H9 (cell line): ENCODE results near the gene CFAP90. TPM values are rescaled to one million over a fixed set of nuclear protein-coding genes. Genes with fewer than 3 reads are reported as not detected.

Source experiments
- DNase-seq: peaks from one replicate; pipeline ENCODE4 v3.0.0-alpha.2; 2017
- H2AFZ ChIP-seq: one replicate; pipeline ENCODE4 v1.6.1; 2013; ENCODE audit warnings: mild to moderate bottlenecking, low read length, control low read depth, moderate library complexity
- H2AK5ac ChIP-seq: 2 replicates; pipeline ENCODE4 v1.6.1; 2013; ENCODE audit warnings: low read length, control low read depth, mixed read lengths; ENCODE audit not compliant: insufficient read length
- H2BK120ac ChIP-seq: one replicate; pipeline ENCODE4 v1.6.1; 2013; ENCODE audit warnings: low read depth, mild to moderate bottlenecking, low read length, control low read depth, inconsistent platforms; ENCODE audit not compliant: poor library complexity, severe bottlenecking
- H2BK12ac ChIP-seq: 2 replicates; pipeline ENCODE4 v1.6.1; 2013; ENCODE audit warnings: low read length, control low read depth, mixed read lengths, low read depth; ENCODE audit not compliant: insufficient read length
- H2BK15ac ChIP-seq: 2 replicates; pipeline ENCODE4 v1.6.1; 2013; ENCODE audit warnings: low read depth, low read length, control low read depth
- H2BK20ac ChIP-seq: one replicate; pipeline ENCODE4 v1.6.1; 2013; ENCODE audit warnings: low read depth, mild to moderate bottlenecking, low read length, control low read depth, inconsistent platforms; ENCODE audit not compliant: poor library complexity, severe bottlenecking
- H2BK5ac ChIP-seq: 2 replicates; pipeline ENCODE4 v1.6.1; 2013; ENCODE audit warnings: low read length, control low read depth, mixed read lengths; ENCODE audit not compliant: insufficient read length
- H3K14ac ChIP-seq: 2 replicates; pipeline ENCODE4 v1.6.1; 2013; ENCODE audit warnings: low read length, control low read depth; ENCODE audit not compliant: insufficient read depth
- H3K18ac ChIP-seq: 2 replicates; pipeline ENCODE4 v1.6.1; 2013; ENCODE audit warnings: low read depth, mild to moderate bottlenecking, mixed read lengths, low read length, control low read depth; ENCODE audit not compliant: insufficient read length
- H3K23ac ChIP-seq: 2 replicates; pipeline ENCODE4 v1.6.1; 2013; ENCODE audit warnings: low read length, control low read depth, mixed read lengths, low read depth; ENCODE audit not compliant: insufficient read length
- H3K23me2 ChIP-seq: 2 replicates; pipeline ENCODE4 v1.6.1; 2013; ENCODE audit warnings: low read depth, mild to moderate bottlenecking, mixed read lengths, low read length, control low read depth; ENCODE audit not compliant: insufficient read length, poor library complexity, severe bottlenecking
- H3K27ac ChIP-seq: 2 replicates; pipeline ENCODE4 v1.5.1; 2013; ENCODE audit warnings: low read length, control low read depth, mixed read lengths, low read depth; ENCODE audit not compliant: insufficient read length
- H3K27me3 ChIP-seq: 2 replicates; pipeline ENCODE4 v1.6.1; 2013; ENCODE audit warnings: low read length, control low read depth, inconsistent platforms; ENCODE audit not compliant: insufficient read depth
- H3K4ac ChIP-seq: 2 replicates; pipeline ENCODE4 v1.6.1; 2013; ENCODE audit warnings: low read depth, mild to moderate bottlenecking, control low read depth, inconsistent platforms, low read length, moderate library complexity
- H3K4me1 ChIP-seq: 2 replicates; pipeline ENCODE4 v1.6.1; 2013; ENCODE audit warnings: low read length, control low read depth, inconsistent platforms; ENCODE audit not compliant: insufficient read depth
- H3K4me2 ChIP-seq: 2 replicates; pipeline ENCODE4 v1.6.1; 2013; ENCODE audit warnings: low read length, control low read depth, mixed read lengths; ENCODE audit not compliant: insufficient read length, insufficient read depth
- H3K56ac ChIP-seq: 2 replicates; pipeline ENCODE4 v1.6.1; 2013; ENCODE audit warnings: low read depth, mild to moderate bottlenecking, mixed read lengths, low read length, control low read depth; ENCODE audit not compliant: insufficient read length
- H3K79me1 ChIP-seq: 2 replicates; pipeline ENCODE4 v1.6.1; 2013; ENCODE audit warnings: low read depth, mild to moderate bottlenecking, moderate library complexity, low read length, control low read depth, inconsistent platforms; ENCODE audit not compliant: insufficient read depth, poor library complexity, severe bottlenecking
- H3K79me2 ChIP-seq: 2 replicates; pipeline ENCODE4 v1.6.1; 2013; ENCODE audit warnings: low read length, control low read depth, inconsistent platforms; ENCODE audit not compliant: insufficient read depth
- H3K9ac ChIP-seq: 2 replicates; pipeline ENCODE4 v1.6.1; 2013; ENCODE audit warnings: low read length, control low read depth, mixed read lengths; ENCODE audit not compliant: insufficient read length; ENCODE audit errors: extremely low read depth
- H3K9me3 ChIP-seq: one replicate; pipeline ENCODE4 v1.6.1; 2013; ENCODE audit warnings: low read depth, low read length, inconsistent platforms; ENCODE audit not compliant: control insufficient read depth
- H3T11ph ChIP-seq: one replicate; pipeline ENCODE4 v1.6.1; 2013; ENCODE audit warnings: mild to moderate bottlenecking, low read length, control low read depth, inconsistent platforms
- H4K20me1 ChIP-seq: one replicate; pipeline ENCODE4 v1.6.1; 2013; ENCODE audit not compliant: control insufficient read depth, insufficient read length, insufficient read depth
- H4K5ac ChIP-seq: 2 replicates; pipeline ENCODE4 v1.6.1; 2013; ENCODE audit warnings: low read depth, mild to moderate bottlenecking, mixed read lengths, low read length, control low read depth; ENCODE audit not compliant: insufficient read length
- H4K8ac ChIP-seq: replicated peaks from 2 replicates; pipeline ENCODE4 v1.6.1; 2013; ENCODE audit warnings: low read length, control low read depth, mixed read lengths, low read depth; ENCODE audit not compliant: insufficient read length
- H4K91ac ChIP-seq: 2 replicates; pipeline ENCODE4 v1.6.1; 2013; ENCODE audit warnings: low read depth, mild to moderate bottlenecking, moderate library complexity, mixed read lengths, low read length, control low read depth; ENCODE audit not compliant: insufficient read length
- H3K27ac Mint-ChIP-seq, 3 experiments: 2 replicates in 2 of 3; 3 replicates in 1 of 3; pipeline ENCODE4 v1.8.0; 2020 to 2021; ENCODE audit warnings: mixed read lengths in 3 of 3, mild to moderate bottlenecking in 1 of 3, moderate library complexity in 1 of 3
- H3K27me3 Mint-ChIP-seq: 2 replicates; pipeline ENCODE4 v1.8.0; 2021; ENCODE audit warnings: low read depth, mild to moderate bottlenecking, moderate library complexity, mixed read lengths
- H3K36me3 Mint-ChIP-seq, 3 experiments: 2 replicates in 2 of 3; 3 replicates in 1 of 3; pipeline ENCODE4 v1.8.0; 2020 to 2021; ENCODE audit warnings: low read depth in 3 of 3, mixed read lengths in 3 of 3; ENCODE audit not compliant: insufficient read depth in 1 of 3
- H3K4me1 Mint-ChIP-seq, 2 experiments: 2 replicates each; pipeline ENCODE4 v1.8.0; 2020; ENCODE audit warnings: mixed read lengths in 2 of 2
- H3K4me3 Mint-ChIP-seq, 2 experiments: 2 replicates in 1 of 2; 3 replicates in 1 of 2; pipeline ENCODE4 v1.8.0; 2020 to 2021; ENCODE audit warnings: mild to moderate bottlenecking in 2 of 2, mixed read lengths in 2 of 2, moderate library complexity in 1 of 2
- H3K9me3 Mint-ChIP-seq, 2 experiments: 2 replicates in 1 of 2; 3 replicates in 1 of 2; pipeline ENCODE4 v1.8.0; 2020; ENCODE audit warnings: mild to moderate bottlenecking in 2 of 2, mixed read lengths in 2 of 2, moderate library complexity in 1 of 2
- CTCF ChIP-seq: fragments of 200-600 bp; sonication (generic); conservative IDR thresholded peaks from 3 replicates; pipeline ENCODE4 v1.8.0; 2021; ENCODE audit warnings: antibody characterized with exemption, mild to moderate bottlenecking
- WGBS: extraction: QIAGEN DNeasy Blood & Tissue Kit; methylation state at CpG from one replicate; pipeline ENCODE4 v1.1.7; 2013; ENCODE audit warnings: missing lambda C conversion rate, low lambda C conversion rate, mixed read lengths; ENCODE audit not compliant: insufficient read length; ENCODE audit errors: extremely low coverage; 5-methylcytosine and 5-hydroxymethylcytosine counted together
- total RNA-seq: library from RNA; stranded (reverse); gene quantifications from 2 replicates; pipeline ENCODE4 v1.2.1, GENCODE V29; 2021

CFAP90 gene
- total RNA-seq, 1 experiment from 2014 or later, result 0.44 TPM

- H3K36me3 Mint-ChIP-seq, result peaks cover 33 to 87% (median 85%) of the 10 kb centered on the region in 3 experiments
- Histone ChIP-seq H3K18ac (no peak overlapping the region), H3K79me2 (no peaks in the 10 kb centered on the region), H3K27me3 (no peaks in the 10 kb centered on the region), H3K4ac (no peak overlapping the region), H2BK20ac (no peak overlapping the region), H3K14ac (no peak overlapping the region), H3T11ph (no peak overlapping the region), H3K4me1 (no peaks in the 10 kb centered on the region), H2AFZ (no peak overlapping the region), H2AK5ac (no peak overlapping the region), H3K23me2 (no peaks in the 10 kb centered on the region), H2BK5ac (no peak overlapping the region), H4K5ac (no peak overlapping the region), H3K4me2 (no peak overlapping the region), H4K91ac (no peak overlapping the region), H3K79me1 (no peaks in the 10 kb centered on the region), H3K23ac (no peak overlapping the region), H3K27ac (no peak overlapping the region), H2BK15ac (no peak overlapping the region), H2BK120ac (no peak overlapping the region), H3K56ac (no peak overlapping the region), H2BK12ac (no peak overlapping the region), H4K20me1 (no peaks in the 10 kb centered on the region), H3K9me3 (no peaks in the 10 kb centered on the region), H3K9ac (no peak overlapping the region), H4K8ac (no peak overlapping the region)
- H3K9me3 Mint-ChIP-seq, result no peaks in the 10 kb centered on the region
- WGBS, result no CpG with 5 or more reads among the region's 5 CpGs
- no peaks in the 10 kb centered on the region for H3K4me1 Mint-ChIP-seq
- H3K27me3 Mint-ChIP-seq, result no peaks in the 10 kb centered on the region
- H3K27ac Mint-ChIP-seq, result no peak overlapping the region
- DNase-seq, result no peak
- no peak overlapping the region for H3K4me3 Mint-ChIP-seq
- no peak for TF ChIP-seq CTCF
These were observed 43.5 kb upstream of the CFAP90 start for GRCh38 chr5:7894439-7894838.
